GM19351 (cell line): Measurements from ENCODE around the gene NDUFS3.
"Not testable (repeated sequence)": the region's sequence is repeated elsewhere in the genome, so short reads cannot be mapped to it uniquely, and the experiment has no call there.

ENCODE experiments used
- ATAC-seq: cut with Tn5 transposase; IDR thresholded peaks from one replicate; pipeline ENCODE4 v1.9.1; 2021; ENCODE audit warnings: mild to moderate bottlenecking, moderate library complexity; ENCODE audit not compliant: unreplicated experiment

Gene NDUFS3

DNA sequence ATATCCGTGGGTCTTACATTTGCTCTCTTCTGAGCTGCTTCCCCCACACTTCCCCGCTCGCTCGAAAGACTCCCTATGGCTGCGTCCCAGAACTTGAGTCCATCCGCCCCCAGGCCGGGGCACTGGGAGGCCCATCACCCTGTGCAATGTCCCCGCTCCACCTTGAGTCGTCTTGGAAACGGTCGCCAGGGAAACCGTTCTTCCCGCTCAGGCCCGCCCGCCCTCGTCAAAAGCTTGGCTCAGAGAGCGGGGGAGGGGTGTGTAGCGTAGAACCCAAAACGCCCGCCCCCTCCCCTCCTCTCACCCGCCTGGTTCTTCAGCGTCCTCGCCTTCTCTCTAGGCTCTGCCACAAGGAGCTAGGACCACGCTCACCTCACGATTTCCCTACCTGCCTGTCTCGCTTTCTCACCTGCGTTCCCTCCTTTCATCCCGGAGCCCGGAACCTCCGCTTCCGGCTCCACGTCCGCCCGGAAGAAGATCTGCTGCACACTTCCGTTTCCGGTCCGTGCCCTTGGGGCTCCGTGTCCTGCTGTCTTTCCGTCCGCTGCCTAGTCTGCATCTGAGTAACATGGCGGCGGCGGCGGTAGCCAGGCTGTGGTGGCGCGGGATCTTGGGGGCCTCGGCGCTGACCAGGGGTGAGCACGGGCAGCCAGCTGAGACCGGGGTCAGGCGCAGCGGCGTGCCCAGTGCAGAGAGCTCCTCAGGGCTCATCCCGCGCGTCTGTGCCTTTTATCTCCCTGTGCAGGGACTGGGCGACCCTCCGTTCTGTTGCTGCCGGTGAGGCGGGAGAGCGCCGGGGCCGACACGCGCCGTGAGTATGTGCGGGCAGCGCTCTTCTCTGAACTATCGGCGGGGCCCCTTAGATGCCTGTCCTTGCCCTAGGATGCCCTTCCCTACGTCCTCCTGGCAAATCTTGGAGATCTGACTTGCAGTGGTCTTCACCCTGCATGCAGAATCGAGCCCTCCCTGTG is at the start of gene NDUFS3, which contains the start of gene KBTBD4:
Gene NDUFS3, plus strand, starts transcription at position 551 of the 971 bp plus-strand sequence. Its CDS starts 18 bp downstream, at position 569.
Gene KBTBD4, minus strand, starts transcription at position 447 of the 971 bp plus-strand sequence. Its CDS starts 19 bp downstream, at position 428.
- ATAC-seq, result peak; percentile 94

DNA sequence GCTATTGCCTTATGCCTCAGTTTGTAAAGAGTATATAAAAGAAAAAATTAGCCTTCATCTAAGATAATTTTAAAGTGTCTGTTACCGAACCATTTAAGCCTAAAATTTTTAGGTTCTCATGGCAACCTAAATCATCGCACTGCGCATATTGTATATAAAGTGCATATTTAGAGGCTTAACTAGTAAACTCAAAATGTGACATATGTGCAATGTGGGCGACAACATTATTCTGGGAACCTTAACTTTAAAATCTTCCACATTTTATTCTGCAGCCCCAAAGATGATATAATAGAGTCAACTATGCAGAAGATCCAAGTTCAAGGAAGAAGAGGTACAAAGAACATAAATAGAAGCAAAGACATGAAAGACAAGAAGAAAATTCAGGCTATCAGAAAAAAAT is 48.9 kb upstream of the NDUFS3 start:
- no peak for ATAC-seq

DNA sequence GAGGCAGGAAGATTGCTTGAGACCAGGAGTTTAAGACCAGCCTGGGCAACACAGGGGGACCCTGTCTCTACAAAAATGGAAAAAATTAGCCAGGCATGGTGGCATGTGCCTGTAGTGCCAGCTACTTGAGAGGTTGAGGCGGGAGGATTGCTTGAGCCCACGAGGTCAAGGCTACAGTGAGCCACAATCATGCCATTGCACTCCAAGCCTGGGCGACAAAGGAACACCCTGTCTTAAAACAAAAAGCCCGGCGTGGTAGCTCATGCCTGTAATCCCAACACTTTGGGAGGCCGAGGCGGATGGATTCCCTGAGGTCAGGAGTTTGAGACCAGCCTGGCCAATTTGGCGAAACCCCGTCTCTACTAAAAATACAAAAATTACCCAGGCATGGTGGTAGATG is 48.2 kb upstream of the NDUFS3 start:
- ATAC-seq, result not testable (repeated sequence)

DNA sequence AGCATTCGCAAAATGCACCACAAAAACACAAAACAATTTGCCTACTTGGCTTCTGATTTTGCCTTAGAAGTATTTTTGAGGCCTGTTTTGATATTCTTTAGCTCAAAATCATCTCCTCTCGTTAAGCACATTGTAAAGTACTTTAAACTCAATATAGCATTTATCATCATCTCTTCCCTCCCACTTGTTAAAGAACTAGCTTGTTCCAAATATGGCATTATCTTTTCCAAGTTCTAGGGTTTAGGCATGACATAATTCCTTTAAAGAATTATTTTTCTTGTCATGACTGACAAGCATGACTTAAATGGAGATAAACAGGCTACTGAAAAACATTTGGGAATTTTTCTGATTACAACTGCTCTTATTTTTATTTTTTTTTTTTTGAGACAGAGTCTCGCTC is 47.2 kb upstream of the NDUFS3 start:
- no peak for ATAC-seq

DNA sequence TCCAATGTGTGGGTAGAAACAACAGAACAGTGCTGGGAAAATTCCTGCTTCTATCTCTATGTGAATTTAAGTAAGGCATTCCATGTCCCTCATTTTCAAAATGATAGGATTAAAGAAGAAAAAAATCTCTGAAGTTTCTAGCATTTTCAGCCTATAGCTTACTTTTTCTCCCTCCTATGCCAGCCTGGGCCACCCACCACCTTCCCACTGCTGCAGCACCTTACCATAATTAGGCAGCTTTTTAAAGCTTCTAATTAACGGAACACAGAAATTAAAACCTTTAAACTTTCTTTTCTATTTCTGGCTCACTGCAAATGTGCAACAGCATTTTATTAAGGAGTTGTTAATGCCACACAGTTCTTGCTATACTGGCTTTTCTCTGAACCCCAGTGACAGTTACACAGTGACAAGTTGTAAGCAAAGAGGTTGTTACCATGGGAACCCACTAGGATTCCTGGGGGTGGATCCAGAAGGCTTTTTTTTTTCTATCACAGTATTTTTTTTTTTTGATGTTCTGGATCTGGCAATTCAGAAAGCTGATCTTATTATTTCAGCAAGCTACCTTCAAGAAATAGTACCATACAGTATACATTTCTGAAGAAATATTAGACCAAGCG is 46.2 kb upstream of the NDUFS3 start:
- no peak for ATAC-seq

DNA sequence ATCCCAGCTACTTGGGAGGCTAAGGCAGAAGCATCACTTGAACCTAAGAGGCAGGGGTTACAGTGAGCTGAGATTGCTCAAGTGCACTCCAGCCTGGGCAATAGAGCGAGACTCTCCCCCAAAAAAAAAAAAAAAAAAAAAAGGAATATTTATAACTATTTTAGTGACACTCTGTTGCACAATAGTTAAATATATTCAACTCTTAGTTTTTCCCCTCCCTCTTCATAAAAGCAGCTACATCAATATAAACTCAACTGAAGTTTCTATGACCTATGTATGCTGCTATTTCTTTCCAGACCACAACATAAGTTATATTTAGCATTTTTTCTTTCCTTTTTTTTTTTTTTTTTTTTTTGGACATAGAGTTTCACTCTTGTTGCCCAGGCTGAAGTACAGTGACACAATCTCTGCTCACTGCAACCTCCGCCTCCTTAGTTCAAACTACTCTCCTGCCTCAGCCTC is 45.2 kb upstream of the NDUFS3 start:
- no peak for ATAC-seq

DNA sequence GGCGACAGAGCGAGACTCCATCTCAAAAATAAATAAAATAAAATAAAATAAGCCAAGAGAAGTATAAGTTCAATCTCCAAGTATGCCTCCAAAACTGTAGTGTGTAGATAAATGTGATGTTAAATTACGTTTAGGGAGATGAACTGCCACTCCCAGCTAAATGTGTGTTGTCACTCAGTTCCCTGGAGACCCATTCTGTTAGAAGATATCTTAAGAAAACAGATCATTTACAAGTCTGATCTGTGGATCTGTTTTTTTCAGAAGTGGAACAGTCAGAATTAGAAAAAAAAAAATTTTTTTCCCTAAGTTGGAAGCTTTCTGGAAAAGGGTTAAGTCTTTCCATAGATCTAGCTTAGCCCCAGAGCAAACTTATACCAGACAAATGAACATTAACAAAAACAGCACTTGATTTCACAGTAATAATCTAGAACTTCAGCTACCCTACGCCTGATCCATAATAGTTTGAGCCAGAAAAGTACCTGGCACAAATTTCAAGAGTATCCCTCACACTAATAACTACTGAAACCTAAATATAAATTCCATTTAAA is 44.1 kb upstream of the NDUFS3 start:
- ATAC-seq, result no peak

DNA sequence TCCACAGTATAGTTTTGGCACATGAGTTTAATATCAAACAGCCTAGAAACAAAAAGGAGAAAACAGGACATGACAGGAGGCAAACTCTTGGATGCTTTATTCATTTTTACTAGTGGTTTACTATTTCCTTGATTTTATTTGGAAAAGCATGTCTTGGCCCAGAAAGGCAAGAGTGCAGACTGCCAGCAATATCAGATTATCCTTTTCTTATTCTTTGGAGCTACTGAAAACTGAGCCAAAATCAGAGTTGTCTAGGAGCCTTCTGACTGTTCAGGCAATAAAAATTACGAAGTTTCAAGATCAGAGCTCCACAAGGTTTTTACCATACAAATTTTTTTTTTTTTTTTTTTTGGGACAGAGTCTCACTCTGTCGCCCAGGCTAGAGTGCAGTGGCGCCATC is 42.0 kb upstream of the NDUFS3 start:
- no peak for ATAC-seq

DNA sequence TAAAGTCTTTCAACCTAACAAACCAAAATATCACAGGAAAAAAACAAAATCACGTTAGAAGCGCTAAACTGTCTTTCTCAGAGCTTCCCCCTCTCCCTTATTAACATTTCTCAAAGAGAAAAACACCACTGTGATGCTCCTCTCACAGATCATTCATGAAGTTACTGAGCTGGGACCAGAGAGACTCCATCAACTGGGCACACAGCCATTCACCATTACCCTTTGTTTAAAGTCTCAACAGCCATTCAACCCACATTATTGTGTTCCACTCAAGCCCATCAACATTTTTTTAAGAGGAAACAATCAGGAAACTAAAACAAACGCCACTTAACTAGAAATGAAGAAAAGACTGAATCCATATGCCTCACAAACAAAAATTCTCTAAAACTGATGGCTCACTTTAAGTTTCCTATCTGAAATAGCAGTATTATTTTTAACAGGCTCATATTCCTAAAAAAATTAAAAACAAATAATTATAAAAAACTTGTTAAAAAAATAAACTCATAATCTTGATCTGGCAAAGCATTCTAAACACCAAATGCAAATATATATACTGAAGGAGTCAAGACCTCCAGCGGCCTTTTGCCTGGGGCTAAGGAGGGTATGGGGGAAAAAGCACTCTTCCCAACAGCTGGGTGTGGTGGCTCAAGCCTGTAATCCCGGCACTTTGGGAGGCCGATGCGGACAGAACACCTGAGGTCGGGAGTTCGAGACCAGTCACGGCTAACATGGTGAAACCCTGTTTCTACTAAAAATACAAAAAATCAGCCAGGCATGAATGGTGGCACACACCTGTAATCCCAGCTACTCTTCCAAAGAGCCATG is 39.9 kb upstream of the NDUFS3 start:
- ATAC-seq, result no peak

DNA sequence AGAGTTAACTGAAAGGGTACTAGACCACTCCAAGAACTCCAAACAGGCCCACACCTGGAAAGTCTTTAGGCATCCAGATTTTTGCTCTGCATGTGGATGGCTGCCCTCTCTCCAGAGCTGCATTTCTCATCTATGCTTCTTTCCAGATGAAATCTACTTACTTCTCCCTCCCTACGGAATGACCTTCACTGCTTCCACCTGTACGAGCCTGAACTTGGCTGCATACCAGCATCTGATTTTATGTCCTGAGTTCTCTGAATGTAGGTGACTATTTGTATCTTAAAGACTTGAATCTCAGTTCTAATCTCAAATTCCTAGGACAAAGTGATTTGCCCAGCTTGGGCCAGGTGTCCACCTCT is 39.2 kb upstream of the NDUFS3 start:
- no peak for ATAC-seq

DNA sequence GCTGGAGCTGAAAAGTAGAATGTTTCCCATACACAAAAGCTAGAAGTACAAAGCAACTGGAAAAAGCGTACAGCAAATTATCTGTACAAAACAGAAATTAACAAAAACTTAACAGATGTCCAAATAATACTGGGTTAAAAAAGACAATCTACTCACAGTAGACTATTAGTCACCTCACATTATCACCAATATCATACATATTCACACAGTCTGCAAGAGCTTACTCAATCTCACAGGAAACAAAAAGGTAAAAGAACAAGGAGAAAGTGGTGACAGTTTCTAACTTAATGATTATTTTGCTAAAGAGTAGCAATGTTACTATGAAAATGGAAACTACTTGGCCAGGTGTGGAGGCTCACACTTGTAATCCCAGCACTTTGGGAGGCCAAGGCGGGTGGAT is 37.8 kb upstream of the NDUFS3 start:
- no peak for ATAC-seq

DNA sequence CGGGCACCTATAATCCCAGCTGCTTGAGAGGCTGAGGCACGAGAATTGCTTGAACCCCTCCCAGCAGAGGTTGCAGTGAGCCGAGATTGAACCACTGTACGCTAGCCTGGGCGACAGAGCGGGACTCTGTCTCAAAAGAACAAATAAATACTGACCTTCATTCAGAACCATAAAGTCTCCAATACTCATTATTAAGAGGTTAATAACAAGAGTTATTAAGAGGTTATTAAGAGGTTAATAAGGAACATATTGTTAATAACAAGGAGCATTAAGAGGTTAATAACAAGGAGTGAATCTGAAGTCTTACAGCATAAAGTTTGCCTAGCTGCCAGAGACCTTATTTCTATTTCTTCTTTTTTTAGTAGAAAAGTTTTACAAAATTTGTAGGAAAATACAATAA is 33.6 kb upstream of the NDUFS3 start:
- no peak for ATAC-seq

DNA sequence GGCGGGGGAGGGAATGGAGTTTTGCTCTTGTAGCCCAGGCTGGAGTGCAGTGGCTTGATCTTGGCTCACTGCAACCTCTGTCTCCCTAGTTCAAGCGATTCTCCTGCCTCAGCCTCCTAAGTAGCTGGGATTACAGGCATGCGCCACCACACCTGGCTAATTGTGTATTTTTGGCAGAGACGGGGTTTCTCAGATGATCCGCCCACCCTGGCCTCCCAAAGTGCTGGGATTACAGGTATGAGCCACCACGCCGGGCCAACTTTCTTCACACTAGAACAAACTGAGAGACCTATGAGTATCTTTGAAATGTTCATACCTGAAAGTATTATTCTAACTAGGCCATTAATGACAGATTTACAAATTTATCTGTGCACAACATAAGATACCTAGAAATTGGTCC is 32.6 kb upstream of the NDUFS3 start:
- not testable (repeated sequence) for ATAC-seq

DNA sequence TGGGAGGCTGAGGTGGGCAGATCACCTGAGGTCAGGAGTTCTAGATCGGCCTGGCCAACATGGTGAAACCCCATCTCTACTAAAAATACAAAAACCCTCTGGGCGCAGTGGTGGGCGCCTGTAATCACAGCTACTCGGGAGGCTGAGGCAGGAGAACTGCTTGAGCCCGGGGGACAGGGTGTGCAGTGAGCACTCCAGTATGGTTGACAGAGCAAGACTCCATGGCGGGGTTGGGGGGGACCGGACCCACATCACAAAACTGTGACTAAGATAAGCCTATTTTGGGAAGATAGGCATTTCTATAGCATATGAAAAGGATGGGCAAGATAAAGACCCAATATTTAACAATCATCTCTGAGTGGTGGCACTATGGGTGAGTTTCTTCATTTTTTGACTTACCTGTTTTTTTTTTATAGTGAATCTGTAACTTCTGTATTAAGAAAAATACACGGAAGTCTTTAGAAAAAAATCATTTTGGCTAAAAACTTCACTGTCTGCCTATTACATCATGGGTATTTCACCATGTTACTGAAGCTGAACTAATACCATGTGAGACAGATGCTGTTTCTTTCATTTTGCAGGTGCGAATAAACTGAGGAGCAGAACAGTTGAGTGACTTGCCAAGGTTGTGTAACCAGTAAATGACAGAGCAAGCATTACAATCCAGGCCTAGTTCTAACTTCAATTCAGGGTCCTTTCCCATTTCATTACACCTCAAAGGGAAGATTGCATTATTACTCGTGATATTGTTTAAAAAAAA is 28.4 kb upstream of the NDUFS3 start:
- ATAC-seq, result no peak

DNA sequence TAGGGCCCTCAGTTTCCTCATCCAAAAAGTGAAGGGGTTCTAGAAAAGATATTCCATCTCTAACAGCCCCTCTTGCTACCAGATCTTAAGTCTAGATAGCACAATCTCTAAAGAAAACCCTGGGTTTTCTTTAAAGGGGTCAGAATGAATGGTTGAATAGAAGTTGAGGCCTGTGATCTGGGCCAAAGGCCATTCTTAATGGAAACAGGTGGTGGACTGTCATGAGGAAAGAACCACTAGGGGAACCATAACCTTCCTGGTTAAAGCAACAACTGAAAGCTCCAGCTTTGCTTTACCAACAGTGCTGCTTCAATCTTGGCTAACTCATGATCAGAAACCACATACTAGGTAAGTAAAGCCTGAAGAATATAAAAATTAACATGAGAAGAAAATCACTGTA is 27.8 kb upstream of the NDUFS3 start:
- ATAC-seq, result peak; percentile 24

DNA sequence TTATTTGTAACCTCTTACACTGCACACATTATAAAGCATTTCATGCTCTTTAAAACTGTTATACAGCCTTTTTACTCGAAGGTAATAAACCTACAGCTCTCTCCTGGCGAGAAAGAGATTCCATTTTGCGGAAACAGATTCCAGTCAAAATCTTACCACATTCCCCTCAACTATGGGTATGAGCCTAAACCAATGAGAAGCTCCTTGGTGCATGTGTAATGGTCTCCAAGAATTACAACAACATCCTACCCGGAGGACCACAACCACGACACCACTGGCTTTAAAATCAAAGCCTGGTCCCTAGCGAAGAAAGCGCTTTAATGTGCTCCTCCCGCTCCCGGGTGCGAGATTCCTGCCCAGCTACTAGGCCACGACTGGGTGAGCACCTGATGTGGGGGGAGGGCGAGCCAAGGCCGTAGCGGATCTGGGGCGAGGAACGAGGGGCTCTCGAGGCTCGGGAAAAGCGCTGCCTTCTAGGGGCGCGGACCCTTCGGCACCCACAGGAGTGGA is 26.8 kb upstream of the NDUFS3 start:
- no peak for ATAC-seq

DNA sequence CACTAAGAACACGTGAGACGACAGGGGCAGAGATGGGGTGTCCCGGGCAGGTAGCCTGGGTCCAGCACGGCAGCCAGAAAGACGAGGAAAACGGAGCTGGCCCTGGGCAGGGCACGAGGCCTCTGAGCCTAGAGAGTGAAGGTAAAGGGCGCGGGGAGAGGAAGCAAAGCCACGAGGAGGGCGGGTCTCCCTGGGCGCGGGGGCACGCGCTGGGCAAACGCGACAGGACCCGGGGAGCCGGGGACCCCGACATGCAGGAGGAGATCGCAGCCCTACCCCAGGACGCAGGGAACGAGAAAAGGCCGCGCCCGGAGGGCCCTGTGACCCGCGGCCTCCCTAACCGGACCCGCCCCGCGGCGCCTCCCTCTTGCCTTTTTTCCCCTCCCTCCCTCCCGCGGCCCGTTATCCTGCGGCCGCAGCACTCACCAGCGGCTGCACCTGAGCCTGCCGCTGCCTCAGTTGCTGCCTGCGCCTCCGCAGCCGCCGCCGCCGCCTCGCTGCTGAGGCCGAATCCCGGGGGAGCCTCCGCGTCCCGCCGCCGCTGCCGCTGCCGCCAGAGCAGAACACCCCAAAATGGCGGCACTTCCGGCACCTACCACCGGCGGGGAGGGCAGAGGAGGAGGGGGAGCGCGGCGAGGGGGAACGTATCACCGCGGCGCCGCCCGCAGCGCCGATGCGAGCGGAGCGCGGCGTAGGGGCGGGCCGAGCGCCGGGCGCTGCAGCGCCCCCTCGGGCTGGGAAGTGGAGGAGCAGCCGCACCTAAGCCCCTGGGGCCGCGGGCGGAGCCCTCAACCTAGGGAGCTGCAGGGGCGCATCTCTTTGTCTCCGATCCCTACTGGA is 26.1 kb upstream of the NDUFS3 start, which contains the start of gene CELF1:
Gene CELF1, minus strand, starts transcription at position 567 of the 840 bp plus-strand sequence. CDS start 53,609 bp downstream, outside the sequence.
- ATAC-seq, result peak; percentile 86

DNA sequence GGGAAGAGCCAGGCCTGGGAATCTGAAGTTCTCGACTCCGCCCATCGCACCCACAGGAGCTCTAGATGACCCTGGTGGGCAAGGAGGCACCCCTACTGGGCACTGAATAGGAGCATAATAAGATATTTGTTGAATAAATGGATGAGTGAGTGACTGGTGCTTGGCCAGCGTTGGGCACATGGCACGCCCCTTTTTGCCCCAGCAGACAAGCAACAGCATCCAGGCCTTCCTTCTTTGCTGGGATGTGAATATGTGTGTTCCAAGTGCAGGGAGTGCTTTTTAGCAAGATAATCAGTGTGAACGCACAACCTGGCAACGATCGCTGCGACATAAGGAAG is 25.5 kb upstream of the NDUFS3 start:
- ATAC-seq, result peak; percentile 22

DNA sequence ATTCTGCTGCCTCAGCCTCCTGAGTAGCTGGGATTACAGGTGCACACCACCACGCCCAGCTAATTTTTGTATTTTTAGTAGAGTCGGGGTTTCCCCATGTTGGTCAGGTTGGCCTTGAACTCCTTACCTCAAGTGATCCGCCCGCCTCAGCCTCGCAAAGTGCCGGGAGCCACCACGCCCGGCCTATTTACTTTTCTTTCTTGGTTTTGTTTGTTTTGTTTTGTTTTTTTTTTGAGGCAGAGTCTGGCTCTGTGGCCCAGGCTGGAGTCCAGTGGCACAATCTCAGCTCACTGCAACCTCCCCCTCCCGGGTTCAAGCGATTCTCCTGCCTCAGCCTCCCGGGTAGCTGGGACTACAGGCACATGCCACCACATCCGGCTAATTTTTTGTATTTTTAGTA is 21.9 kb upstream of the NDUFS3 start:
- not testable (repeated sequence) for ATAC-seq
